Stomach (tissue), 9 donors: ENCODE results near the gene HAUS6. TPM values are rescaled to one million over a fixed set of nuclear protein-coding genes. Genes with fewer than 3 reads are reported as not detected.

Experiments
- DNase-seq, 2 donors: peaks; one replicate each; pipeline versions ENCODE4 v3.0.0 to v3.0.0-alpha.2; 2013 to 2019
- H3K27ac ChIP-seq, 5 donors: fragments of 200-600 bp in 4 of 5; sonication (generic) in 4 of 5; one replicate each; pipeline ENCODE4 v1.5.1; 2013 to 2019; ENCODE audit warnings: mild to moderate bottlenecking in 1 of 5, moderate library complexity in 1 of 5
- H3K27me3 ChIP-seq, 3 donors: fragments of 200-600 bp; sonication (generic); one replicate each; pipeline ENCODE4 v1.5.1; 2017 to 2019; ENCODE audit warnings: mixed run types in 1 of 3
- H3K36me3 ChIP-seq, 4 donors: fragments of 200-600 bp; sonication (generic); 1 replicate in 3 of 4; 2 replicates in 1 of 4; pipeline ENCODE4 v1.5.1; 2016 to 2019
- H3K4me1 ChIP-seq, 4 donors: fragments of 200-600 bp; sonication (generic); one replicate each; pipeline ENCODE4 v1.5.1; 2016 to 2019
- H3K4me3 ChIP-seq, 4 donors: fragments of 200-600 bp; sonication (generic) in 3 of 4; one replicate each; pipeline ENCODE4 v1.5.1; 2016 to 2019; ENCODE audit warnings: mild to moderate bottlenecking in 1 of 4
- H3K9me3 ChIP-seq, 4 donors: fragments of 200-600 bp; sonication (generic); one replicate each; pipeline ENCODE4 v1.5.1; 2016 to 2019
- CTCF ChIP-seq, 7 experiments: fragments of 450-650 bp in 4 of 7; fragments of 200-600 bp in 3 of 7; sonication (generic) in 3 of 7; IDR thresholded peaks; one replicate each; pipeline ENCODE4 v1.5.1; 2016 to 2019; ENCODE audit warnings: antibody characterized with exemption in 7 of 7, control low read depth in 2 of 7, mild to moderate bottlenecking in 1 of 7
- EP300 ChIP-seq: sonication (generic); formaldehyde crosslinking; IDR thresholded peaks from one replicate; pipeline ENCODE4 v1.6.1; 2017; ENCODE audit warnings: antibody characterized with exemption
- POLR2A ChIP-seq, 4 donors: fragments of 450-650 bp; IDR thresholded peaks; one replicate each; pipeline ENCODE4 v1.6.1; 2016; ENCODE audit warnings: antibody characterized with exemption in 4 of 4, control low read depth in 2 of 4, mild to moderate bottlenecking in 1 of 4, moderate library complexity in 1 of 4
- POLR2AphosphoS5 ChIP-seq, 3 donors: sonication (generic); formaldehyde crosslinking; IDR thresholded peaks; one replicate each; pipeline ENCODE4 v1.6.1; 2016; ENCODE audit warnings: antibody characterized with exemption in 3 of 3
- WGBS, 5 donors: extraction: QIAGEN DNeasy Blood & Tissue Kit in 3 of 5; methylation state at CpG; one replicate each; pipeline versions ENCODE4 v1.1.5 to v1.1.7; 2013 to 2018; 5-methylcytosine and 5-hydroxymethylcytosine counted together
- intact Hi-C: fragments of 100-400 bp; cut with DNase I; formaldehyde crosslinking; loops from one replicate; pipeline ENCODE4 v1.15.1; 2023; ENCODE audit warnings: low total_unique reads
- polyA plus RNA-seq, 3 donors: library from polyadenylated mRNA; stranded (reverse); fragments of 200-250 nt; gene quantifications; one replicate each; pipeline ENCODE4 v1.2.3, GENCODE V29; 2013
- total RNA-seq, 5 donors: library from RNA; depleted of rRNA; stranded (reverse); fragments of >200 nt; gene quantifications; one replicate each; pipeline versions ENCODE4 v1.1.0 to v1.2.3, GENCODE V29; 2014 to 2016
- donor health status: healthy with polysubstance abuse.
- donor health status: Bipolar disorder and iron deficiency.
- donor health status: healthy.

Gene HAUS6
- total and polyA plus RNA-seq, 8 donors, result 1.7 to 32.1 (median 3.5) TPM

- peaks cover 2 to 7% (median 6%) of the 10 kb centered on the region in 4 donors for H3K36me3 ChIP-seq
- no peaks in the 10 kb centered on the region for H3K9me3 ChIP-seq
- 71 to 81% (median 76%) methylated on average over 8 of the region's 8 CpGs for WGBS, 5 donors
- DNase-seq, result peak in 1 of 2 donors; percentile 17
- intact Hi-C loops, result no loop called here
- H3K27ac ChIP-seq, result peak overlapping the region in 2 of 5 donors; percentile 98 to 99
- TF ChIP-seq CTCF (IDR thresholded peaks at IDR 0.05) (no peak), POLR2AphosphoS5 (IDR thresholded peaks at IDR 0.05) (no peak)
- no peaks in the 10 kb centered on the region for H3K27me3 ChIP-seq
- H3K4me1 ChIP-seq, result peaks cover 2 to 34% (median 24%) of the 10 kb centered on the region in 4 donors
- no peak overlapping the region for H3K4me3 ChIP-seq
Measured at GRCh38 chr9:19130436-19130835, 27.7 kb upstream of the HAUS6 start.

GRCh38 chr9:19127871-19128500 is 25.3 kb upstream of the HAUS6 start:
- intact Hi-C loops, result no loop called here
- Histone ChIP-seq H3K27me3 (no peaks in the 10 kb centered on the region), H3K4me1 (peaks cover 12 to 56% (median 42%) of the 10 kb centered on the region in 4 donors), H3K27ac (peak overlapping the region; percentile 93 to 99 (median 98)), H3K4me3 (peak overlapping the region; percentile 70 to 92 (median 82)), H3K9me3 (no peaks in the 10 kb centered on the region), H3K36me3 (peaks cover 6 to 30% (median 21%) of the 10 kb centered on the region in 4 donors)
- WGBS, 5 donors, result 1 to 13% (median 2%) methylated on average over 35 to 40 of the region's 40 CpGs
- peak; percentile 27 to 68 for DNase-seq
- TF ChIP-seq POLR2AphosphoS5 (IDR thresholded peaks at IDR 0.05) (no peak), EP300 (no peak), POLR2A (IDR thresholded peaks at IDR 0.05) (no peak)

GRCh38 chr9:19124430-19124793 is 21.7 kb upstream of the HAUS6 start:
- Histone ChIP-seq H3K4me3 (peak overlapping the region in 2 of 4 donors; percentile 70 to 73), H3K9me3 (no peaks in the 10 kb centered on the region), H3K27me3 (no peaks in the 10 kb centered on the region), H3K27ac (peak overlapping the region in 2 of 5 donors; percentile 52 to 58), H3K36me3 (peaks cover 28 to 66% (median 57%) of the 10 kb centered on the region in 4 donors), H3K4me1 (peaks cover 14 to 68% (median 48%) of the 10 kb centered on the region in 4 donors)
- TF ChIP-seq POLR2A (IDR thresholded peaks at IDR 0.05), result no peak
- TF ChIP-seq EP300, result no peak
- TF ChIP-seq CTCF (IDR thresholded peaks at IDR 0.05), result no peak
- TF ChIP-seq POLR2AphosphoS5 (IDR thresholded peaks at IDR 0.05), result no peak
- intact Hi-C loops, result no loop called here
- DNase-seq, result no peak

- intact Hi-C loops, result no loop called here
- Histone ChIP-seq H3K27ac (no peak overlapping the region), H3K36me3 (peaks cover 46 to 85% (median 75%) of the 10 kb centered on the region in 4 donors), H3K4me1 (peaks cover 19 to 63% (median 40%) of the 10 kb centered on the region in 4 donors), H3K4me3 (peak overlapping the region in 1 of 4 donors; percentile 73), H3K9me3 (no peaks in the 10 kb centered on the region), H3K27me3 (no peaks in the 10 kb centered on the region)
- DNase-seq, result no peak
- WGBS, 5 donors, result 87 to 100% (median 91%) methylated on average over 3 of the region's 3 CpGs
- TF ChIP-seq POLR2A (IDR thresholded peaks at IDR 0.05) (no peak), CTCF (IDR thresholded peaks at IDR 0.05) (no peak), EP300 (no peak), POLR2AphosphoS5 (IDR thresholded peaks at IDR 0.05) (no peak)
Measured at GRCh38 chr9:19122490-19123042, 19.9 kb upstream of the HAUS6 start.

GRCh38 chr9:19120877-19121276 is 18.2 kb upstream of the HAUS6 start:
- no peak for DNase-seq
- Histone ChIP-seq H3K27me3 (no peaks in the 10 kb centered on the region), H3K27ac (no peak overlapping the region), H3K4me1 (peaks cover 14 to 56% (median 37%) of the 10 kb centered on the region in 4 donors), H3K36me3 (peaks cover 62 to 98% (median 90%) of the 10 kb centered on the region in 4 donors), H3K4me3 (no peak overlapping the region), H3K9me3 (no peaks in the 10 kb centered on the region)
- 92 to 98% (median 97%) methylated on average over 6 of the region's 6 CpGs for WGBS, 5 donors
- intact Hi-C loops, result no loop called here
- TF ChIP-seq EP300 (no peak), POLR2AphosphoS5 (IDR thresholded peaks at IDR 0.05) (no peak), CTCF (IDR thresholded peaks at IDR 0.05) (no peak), POLR2A (IDR thresholded peaks at IDR 0.05) (no peak)
